HG03565 (cell line): Measurements from ENCODE around the gene PPIC.
"Not testable (repeated sequence)": the region's sequence is repeated elsewhere in the genome, so short reads cannot be mapped to it uniquely, and the experiment has no call there.

Experiments used
- ATAC-seq: cut with Tn5 transposase; IDR thresholded peaks from one replicate; pipeline ENCODE4 v1.9.1; 2021; ENCODE audit warnings: mild to moderate bottlenecking, moderate library complexity; ENCODE audit not compliant: unreplicated experiment

Gene PPIC

DNA sequence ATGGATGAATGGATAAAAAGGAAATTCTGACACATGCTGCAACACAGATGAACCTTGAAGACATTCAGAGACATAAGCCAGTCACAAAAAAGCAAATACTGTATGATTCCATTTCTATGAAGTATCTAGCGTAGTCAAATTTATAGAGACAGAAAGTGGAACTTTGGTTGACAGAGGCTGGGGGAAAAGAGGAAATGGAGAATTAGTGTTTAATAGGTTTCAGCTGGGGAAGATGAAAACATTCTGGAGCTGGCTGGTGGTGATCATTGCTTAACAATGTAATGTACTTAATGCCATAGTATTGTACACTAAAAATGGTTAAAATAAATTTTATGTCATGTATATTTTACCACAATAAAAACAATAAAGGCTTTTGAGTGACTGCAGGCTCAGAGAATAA lies 24.2 kb downstream of the PPIC start:
- ATAC-seq = no peak

DNA sequence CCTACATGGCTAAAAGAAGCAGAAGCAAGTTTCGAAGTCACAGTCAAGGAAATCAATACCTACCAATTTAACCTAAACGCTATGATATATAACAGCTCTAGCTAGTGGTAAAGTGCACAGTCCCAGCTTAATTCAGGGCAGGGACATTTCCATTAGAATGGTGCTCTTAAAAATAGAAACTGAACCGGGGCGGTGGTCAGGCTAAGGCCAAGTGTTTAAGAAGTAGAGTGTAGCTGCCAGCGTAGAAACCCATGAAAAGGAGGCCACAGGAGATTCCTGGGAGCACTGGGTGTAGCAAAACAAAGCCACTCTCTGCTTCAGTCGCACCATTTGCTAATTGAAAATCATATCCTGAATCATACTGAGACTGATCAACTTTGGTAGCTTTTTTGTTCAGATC lies 28.8 kb downstream of the PPIC start:
- ATAC-seq = no peak

DNA sequence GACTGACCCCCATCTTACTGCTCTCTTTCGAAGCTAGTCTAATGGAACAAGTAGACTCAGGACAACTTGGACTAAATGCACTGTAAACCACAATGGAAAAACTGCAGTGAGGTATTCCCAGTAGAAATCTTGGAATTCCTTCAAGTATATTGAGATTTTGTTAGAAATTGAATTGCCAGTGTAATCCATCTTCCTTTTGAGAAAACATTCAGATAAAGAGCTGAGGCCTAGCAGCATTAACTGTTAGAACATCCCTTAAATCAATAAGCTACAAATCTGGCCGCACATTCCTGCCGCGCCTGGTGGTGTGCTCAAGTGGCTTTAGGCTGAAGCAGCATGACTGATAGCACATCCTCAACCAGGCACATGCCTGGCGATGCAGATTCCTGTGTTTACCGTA lies 29.3 kb downstream of the PPIC start:
- ATAC-seq = no peak

DNA sequence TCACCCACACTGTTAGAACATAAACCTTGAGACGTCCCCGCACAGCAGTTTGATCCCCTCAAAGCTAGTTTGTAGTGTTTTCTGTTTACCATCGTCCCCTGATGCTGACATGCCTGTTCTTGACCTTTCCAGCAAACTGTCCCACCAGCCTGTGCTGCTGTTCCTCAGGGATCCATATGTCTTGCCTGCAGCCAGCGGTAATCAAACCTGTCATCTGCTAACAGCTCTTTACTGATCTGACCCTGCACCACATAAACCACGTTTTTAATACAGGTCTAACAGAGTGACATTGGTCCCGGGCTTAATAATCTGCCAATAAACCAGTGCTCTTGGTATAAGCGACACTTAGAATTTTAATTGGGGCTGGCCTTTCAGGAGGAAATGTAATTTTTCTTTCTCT lies 34.7 kb downstream of the PPIC start:
- no peak for ATAC-seq

DNA sequence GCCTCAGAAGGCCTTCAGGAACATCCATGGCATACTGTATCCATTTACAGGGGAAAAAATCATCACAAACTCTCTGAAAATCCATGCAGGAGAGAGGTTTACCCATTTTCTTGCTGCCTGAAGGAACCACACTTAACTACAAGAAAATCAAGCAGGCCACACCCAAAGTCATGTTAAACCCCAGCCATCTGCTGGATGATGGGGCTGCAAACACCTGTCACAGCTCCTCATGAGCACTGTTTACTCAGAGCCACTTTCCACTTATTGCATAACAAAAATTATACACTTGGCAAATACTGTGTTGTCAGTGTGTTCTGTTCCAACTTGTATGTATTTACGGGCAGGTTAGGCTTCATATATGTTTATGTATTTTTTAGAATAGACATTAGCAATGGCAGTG lies 35.8 kb downstream of the PPIC start:
- ATAC-seq = no peak

DNA sequence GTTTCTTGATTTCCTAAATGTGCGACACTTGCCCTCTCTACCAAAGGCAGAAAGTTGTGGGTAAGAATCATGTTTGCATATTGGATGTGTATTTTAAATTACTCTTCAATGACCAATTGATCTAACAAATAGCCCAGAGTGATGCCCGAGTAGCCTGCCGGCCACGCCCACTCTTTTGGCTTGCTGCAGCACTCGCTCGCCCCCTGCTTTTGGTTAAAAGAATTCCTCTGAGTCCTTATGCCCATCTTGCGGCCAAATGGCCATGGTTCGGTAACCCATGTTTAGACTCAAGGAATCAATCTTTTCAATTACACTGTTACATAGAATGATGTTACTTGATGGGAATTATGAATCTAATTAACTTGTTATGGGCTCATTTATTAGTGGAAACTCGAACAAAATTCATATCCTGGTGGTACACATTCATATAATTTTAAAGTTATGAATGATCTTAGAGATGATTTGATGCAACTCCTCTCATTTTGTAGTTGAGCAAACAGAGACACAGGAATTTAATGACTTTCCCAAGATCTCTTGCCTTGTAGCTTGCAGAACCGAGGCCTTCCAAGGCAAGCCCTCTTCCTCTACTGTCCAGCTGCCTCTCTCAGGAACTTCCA lies 36.5 kb downstream of the PPIC start:
- ATAC-seq = peak; percentile 90

DNA sequence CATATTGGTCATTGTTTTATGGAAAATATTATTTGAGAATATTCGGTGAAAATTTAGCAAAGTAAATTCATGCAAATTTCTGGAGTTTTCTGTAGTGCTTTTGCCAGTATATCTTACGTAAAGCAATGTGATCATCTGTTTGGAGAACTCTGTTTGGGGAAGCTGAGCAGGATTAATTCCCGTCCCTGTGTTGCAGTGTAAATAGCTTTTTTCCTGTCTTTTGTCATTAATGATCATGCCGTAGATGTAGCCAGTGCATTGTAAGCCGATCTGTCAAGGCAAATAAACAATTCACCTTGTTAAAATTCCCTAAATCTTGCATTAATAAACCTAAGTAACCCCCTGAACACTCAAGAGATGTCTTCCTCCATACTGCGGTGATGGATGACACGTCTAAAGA lies 39.2 kb downstream of the PPIC start:
- ATAC-seq = no peak

DNA sequence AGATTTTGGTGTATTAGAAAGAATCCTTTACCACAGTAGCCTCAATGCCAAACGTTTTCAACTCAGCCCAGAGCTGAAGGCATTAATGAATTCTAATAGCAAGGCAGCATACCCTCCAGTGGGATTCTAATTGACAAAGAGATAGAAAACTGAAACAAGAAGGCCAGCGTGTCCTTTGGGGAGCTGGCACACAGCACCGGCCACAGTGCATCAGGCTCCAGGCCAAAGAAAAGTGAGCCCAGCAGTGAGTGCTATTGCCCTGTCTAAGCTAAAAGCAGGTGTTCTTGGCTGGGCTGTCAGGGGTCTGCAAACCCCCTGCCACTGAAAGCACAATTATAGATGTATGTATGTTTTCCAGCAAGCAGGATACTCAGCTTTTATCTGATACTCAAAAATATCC lies 40.4 kb downstream of the PPIC start:
- ATAC-seq = no peak

DNA sequence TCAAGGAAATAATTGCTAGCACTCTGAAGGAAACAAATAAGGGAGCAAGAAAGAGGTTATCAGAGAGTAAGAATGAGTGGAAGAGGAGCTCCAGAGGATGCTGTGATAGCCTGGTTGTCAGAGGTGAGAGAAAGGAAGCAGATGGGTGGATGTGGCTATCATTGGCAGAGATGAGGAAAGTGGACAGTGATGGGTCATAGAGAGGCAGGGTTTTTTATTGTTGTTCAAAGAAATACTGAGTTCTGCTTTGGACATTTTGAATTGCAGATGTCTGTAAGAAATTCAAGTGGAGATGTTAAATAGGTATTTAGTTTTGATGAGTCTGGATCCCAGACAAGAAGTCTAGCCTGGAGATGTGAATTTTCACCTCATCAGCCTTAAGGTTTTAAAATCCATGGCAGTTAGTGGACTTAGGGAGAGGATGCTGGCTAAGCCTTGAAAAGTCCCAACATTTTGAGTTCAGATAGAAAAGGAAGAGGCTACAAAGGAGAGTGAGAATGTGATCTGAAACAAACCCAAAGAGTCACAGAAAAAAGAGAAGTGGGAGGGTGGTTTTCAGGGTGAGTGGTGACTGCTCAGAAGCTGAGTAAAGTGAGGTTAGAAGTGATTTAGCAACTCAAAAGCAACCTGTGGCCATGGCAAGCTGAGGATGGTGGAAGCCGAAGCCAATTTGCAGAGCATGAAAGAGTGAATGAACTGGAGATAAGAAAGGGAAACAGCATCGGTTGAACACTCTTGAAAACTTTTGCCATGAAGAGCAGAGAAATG lies 50.4 kb downstream of the PPIC start:
- ATAC-seq = peak; percentile 98

DNA sequence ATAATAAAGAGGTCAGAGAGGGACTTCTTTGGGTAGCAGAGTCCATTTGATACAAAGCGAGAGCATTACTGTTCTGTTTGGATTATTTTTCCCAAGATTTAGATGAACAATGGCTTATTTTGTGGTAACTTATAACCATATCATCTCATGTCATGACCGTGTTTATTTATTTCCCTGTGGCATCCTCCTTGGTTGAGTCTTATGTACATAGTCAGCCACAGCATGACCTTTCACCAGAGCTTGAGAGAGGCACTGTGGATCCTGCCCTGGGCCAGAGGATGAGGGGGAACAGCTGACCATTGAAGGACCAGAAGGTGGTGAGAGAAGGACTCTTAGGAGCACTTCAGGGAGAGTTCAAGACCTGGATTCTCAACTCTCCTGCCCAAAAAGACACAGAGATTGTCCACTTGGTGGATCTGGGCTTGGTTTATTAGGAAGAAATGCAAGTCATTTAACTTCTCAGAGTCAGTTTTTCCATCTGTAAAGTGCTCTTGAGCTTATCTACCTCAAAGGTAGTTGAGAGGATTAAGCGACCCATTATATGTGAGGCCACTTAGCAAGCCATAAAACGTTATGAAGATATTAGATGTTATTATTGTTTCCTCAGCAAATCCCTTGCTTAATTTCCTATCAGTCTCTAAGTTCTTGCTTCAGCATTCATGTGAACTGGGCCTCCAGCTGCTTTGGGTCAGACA lies 51.4 kb downstream of the PPIC start:
- no peak for ATAC-seq

DNA sequence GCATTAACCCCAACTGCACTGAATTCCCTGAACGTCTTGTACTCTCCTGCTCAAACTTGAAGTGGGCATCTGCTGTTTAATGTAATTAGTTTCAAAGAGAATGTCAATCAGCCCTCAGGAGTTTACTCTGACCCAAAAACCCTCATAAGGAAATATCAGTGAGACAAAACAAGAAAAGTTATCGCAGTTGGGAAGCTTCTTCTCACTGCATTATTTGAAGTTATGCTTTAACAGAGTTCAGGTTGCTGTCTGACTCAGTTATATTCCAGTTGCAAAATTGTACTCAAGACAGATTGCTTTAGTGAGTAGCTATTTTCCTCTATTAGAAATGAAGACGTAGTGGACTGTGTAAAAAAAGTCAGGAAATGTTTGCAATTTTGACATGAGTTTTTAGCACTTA lies 52.1 kb downstream of the PPIC start:
- no peak for ATAC-seq

DNA sequence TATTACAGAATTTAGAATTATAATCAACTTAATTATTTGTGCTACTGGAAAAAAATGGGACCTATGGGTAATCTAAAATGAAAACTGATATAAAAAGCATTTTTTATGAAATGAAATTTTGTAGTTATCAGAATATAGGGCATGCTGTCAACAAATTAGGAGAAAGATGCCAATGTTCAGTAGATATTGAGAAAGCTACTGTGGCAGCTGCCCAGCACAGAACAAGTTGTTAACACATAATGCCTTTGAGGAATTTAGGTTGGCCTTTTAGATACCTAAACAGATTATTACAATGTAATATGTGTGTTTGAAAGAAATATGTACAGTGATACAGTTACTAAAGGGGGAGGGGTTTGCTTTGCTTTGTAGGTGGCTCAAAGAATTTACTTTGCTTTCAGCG lies 54.1 kb downstream of the PPIC start:
- no peak for ATAC-seq

DNA sequence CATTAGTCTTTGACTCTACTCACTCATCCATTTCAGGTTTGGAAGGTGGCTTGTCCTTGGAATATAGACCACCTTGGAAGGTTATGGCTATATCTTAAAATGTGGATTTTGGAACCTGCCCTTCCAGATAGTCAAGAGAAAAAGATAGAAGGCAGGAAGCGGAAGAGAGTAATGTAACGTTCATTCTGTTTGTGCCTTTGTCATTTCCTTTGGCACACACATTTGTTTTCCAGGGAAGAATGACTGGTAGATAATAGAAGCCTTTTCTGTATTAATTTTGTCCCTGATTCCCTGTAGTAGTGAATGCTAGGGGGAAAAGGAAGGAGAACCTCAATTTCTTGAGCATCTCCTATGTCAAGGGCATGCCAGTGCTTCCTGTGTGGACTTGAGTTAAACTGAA lies 54.7 kb downstream of the PPIC start:
- no peak for ATAC-seq

DNA sequence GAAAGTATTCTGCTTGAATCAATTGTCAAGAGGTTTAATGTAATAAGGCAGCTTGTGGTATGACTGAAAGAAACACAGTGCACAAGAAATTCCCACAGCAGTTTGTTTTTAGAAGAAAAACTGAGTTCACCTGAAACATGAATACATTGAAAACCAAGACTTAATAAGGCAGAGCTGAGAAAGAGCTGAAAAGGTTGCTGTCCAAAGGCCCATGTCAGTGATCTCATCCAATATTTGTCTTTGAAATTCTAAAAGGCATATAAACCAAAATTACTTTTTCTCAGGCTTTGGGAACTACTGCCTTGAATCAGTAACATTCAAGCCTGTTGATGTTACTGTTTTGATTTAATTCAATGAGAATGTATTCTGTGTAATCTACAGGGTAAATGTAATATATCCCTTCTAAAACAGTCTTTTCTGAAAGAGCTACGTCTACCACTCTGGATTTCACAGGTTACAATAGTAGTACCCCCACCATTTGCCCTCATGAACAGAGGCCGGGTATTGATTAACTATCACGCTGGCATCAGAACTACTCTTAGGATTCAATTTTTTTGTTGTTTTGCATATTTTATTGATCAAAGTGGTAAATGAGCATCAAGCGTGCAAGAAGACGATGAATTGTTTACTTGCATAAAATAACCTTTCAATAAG lies 57.8 kb downstream of the PPIC start:
- ATAC-seq = no peak

DNA sequence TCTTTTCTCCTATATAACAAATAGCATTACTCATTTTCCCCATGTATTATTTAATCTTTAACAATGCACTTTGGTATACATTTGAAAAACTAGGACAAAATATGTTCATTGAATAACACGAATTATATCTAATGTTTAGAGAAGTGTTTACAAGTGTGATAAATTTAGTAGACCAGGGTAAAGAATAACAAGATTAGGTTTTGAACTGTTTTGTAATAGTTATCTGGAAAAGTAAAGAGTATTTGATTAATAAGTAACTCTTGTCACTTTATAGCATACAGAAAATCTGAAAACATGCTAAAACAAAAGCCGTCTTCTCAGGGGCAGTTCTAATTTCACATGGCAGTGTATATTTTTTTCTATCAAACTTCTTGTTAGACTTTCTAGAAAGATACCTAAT lies 58.5 kb downstream of the PPIC start:
- ATAC-seq = no peak

DNA sequence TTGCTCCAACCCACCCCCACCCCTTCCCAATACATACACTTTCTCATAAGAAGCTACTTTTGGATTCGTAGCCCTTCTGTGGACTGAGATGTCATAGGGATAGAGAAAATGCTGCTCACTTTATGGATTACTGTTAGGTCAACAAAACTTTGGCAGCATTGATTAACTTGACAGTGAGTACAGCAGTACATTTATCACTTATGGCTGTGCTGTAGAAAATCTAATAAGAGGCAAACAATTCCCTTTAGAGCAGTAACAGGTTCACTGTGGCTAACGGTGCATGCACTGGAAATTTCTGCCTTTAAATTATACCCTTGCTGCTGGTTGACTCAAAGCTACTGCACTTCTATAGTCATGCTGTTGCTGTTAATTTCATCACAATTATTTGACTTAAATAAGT lies 59.2 kb downstream of the PPIC start:
- no peak for ATAC-seq

DNA sequence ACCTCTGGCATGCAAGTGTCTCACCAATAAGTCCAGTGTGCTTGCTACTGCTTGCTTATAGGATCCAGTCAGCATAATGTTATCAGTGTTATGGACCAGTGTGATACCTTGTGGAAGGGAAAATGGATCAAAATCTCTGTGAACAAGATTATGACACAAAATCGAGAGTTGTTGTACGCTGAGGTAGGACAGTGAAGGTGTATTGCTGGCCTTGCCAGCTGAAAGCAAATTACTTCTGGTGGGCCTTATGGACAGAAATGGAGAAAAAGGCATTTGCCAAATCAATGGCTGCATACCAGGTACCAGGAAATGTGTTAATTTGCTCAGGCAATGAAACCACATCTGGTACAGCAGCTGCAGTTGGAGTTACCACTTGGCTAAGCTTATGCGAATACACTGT lies 62.3 kb downstream of the PPIC start:
- ATAC-seq = not testable (repeated sequence)

DNA sequence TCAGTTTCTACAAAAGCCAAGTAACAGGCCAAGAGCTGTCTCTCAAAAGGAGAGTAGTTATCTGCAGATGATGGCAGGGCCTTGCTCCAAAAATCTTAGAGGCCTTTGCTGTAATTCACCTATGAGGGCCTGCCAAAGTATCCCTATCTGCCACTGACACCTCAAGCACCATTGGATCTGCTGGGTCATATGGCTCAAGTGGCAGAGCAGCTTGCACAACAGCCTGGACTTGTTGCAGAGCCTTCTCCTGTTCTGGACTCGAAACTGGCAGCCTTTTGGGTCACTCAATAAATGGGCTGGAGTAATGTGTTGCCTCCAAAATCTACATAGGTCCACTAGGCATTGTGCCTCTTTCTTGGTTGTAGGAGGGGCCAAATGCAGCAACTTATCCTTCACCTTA lies 62.8 kb downstream of the PPIC start:
- ATAC-seq = not testable (repeated sequence)
